LNCaP clone FGC (cell line): ENCODE measurements around the gene DNAAF6.

Experiments used
- DNase-seq: peaks from one replicate; pipeline ENCODE4 v3.0.0-alpha.2; 2011; ENCODE audit warnings: low read depth
- H3K4me3 ChIP-seq: 2 replicates; pipeline ENCODE4 v1.5.1; 2011; ENCODE audit warnings: mild to moderate bottlenecking, low read depth, low read length, control low read depth
- TF ChIP-seq, protein P1 (sequence below): IDR thresholded peaks from 2 replicates; pipeline ENCODE4 v1.5.1; 2012; ENCODE audit warnings: mild to moderate bottlenecking; ENCODE audit not compliant: control insufficient read depth, insufficient read depth; ENCODE audit errors: extremely low read depth

Gene DNAAF6

DNA sequence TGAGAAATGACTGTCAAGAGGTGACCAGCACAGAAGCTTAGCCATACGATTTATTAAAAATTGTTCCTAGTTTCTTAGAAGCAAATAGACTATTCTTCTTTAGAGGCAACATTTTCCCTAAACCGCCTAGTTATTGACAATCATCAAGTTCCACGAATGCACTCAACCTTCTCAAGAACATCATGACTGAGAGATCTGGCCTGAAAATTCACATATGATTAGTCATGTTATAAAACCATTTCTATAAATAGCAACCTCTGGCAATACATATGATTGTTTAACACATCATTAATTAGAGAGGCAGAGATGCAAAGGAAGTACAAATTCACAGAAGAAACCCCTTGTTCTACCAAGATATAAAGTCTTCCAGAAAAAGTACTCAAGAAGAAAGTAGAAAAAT is 6.9 kb upstream of the DNAAF6 start:
- no peak for DNase-seq
- no peak overlapping the region for H3K4me3 ChIP-seq
- TF ChIP-seq, protein P1, sequence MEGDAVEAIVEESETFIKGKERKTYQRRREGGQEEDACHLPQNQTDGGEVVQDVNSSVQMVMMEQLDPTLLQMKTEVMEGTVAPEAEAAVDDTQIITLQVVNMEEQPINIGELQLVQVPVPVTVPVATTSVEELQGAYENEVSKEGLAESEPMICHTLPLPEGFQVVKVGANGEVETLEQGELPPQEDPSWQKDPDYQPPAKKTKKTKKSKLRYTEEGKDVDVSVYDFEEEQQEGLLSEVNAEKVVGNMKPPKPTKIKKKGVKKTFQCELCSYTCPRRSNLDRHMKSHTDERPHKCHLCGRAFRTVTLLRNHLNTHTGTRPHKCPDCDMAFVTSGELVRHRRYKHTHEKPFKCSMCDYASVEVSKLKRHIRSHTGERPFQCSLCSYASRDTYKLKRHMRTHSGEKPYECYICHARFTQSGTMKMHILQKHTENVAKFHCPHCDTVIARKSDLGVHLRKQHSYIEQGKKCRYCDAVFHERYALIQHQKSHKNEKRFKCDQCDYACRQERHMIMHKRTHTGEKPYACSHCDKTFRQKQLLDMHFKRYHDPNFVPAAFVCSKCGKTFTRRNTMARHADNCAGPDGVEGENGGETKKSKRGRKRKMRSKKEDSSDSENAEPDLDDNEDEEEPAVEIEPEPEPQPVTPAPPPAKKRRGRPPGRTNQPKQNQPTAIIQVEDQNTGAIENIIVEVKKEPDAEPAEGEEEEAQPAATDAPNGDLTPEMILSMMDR: no peak

DNA sequence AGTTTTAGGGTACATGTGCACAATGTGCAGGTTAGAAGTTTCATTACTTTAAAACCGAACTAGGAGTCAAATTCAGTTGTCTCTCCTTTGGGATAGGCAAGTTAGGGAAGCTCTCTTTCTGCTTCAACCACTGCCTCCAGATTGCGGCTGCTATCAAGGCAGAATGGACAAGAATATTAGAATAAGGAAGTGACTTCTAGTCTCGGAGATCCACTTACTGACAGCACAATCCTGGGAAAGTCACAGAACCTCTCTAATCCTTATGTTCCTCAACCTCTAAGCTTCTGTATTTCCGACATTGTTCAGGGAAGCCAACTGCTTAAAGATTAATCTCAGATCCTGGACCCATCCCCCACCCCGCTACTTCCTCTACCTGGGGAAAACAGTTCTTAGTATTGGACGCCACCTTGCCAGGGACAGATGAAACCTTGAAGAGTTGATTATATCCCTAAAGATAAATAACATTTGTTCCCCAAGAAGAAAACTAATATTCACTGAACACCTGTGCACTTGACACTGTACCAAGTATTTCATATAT is 2.3 kb upstream of the DNAAF6 start:
- no peak overlapping the region for H3K4me3 ChIP-seq

DNA sequence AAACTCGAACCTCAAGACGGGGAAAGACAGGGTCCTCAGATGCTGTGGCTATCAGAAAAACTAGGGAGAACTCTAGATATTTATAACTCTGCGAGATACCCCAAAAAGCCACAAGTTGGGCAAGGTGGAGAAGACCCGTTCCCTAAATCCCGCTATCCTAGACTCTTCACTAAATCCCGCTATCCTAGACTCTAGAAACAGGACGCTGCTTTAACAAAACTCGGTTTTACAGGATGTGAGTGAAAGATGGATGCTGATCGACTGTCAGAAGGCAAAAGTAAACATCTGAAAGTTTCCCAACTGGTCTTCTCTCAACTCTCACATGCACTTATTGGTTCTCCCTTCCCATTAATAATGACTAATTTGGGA is 270 bp downstream of the DNAAF6 start:
- TF ChIP-seq, protein P1: no peak
- DNase-seq: no peak
- peak overlapping the region; percentile 76; the same call in 1 of the 2 replicates for H3K4me3 ChIP-seq

More for the DNA sequence above, 2.3 kb upstream of the DNAAF6 start:
- DNase-seq: no peak
- TF ChIP-seq, protein P1: no peak

DNA sequence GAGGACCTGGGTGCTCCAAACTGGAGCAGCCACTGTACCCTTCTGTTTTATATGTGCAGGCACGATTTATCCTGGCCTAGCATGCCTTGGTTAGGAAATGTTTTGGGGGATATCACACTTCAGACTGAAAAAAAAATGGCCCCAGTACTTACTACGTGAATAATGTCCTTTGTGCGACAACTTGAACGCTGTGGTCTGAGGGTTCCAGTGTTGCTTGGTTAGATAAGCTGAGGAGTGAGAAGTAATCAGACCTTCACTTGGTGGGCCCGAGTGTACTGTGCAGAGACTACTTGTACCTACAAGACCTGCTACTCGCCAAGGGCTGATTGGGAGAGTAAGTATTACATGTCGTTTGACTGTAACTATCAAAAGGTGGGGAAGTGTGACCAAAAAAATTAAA is 678 bp downstream of the DNAAF6 start:
- TF ChIP-seq, protein P1: no peak
- no peak for DNase-seq
- no peak overlapping the region for H3K4me3 ChIP-seq

DNA sequence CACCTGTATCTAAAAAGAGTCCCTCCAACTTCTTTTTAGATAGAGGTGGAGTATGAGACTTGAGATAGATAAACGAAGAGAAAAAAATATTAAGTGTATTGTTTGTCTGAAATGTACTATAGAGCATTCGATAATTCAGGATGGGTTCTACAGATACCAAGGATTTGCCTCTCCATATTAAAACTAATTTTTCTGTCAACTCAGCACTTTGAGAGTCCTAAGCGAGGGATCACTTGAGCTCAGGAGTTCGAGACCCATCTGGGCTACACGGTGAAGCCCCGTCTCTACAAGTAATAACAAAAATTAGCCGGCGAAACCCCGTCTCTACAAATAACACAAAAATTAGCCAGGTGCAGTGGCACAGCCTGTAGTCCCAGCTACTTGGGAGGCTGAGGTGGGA is 1.5 kb downstream of the DNAAF6 start:
- no peak for DNase-seq
- TF ChIP-seq, protein P1: no peak
- H3K4me3 ChIP-seq: no peak overlapping the region

DNA sequence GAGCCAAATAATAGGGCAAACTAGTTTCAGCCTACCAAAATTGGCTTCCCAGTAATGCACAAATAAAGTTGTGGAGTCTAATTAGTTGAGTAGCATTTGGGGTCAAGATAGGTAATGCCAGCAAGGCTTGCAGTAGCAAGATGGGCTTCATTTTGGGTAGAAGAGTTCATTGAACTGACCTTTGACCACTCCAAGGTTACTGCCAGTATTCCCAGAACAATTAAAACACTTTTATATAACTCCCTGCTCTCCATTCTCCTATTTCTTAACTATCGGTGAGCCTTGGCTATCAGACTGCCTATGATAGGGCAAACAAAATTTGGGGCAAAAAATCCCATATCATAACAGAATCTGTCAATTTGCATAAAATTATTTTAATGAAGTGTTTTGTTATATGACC is 7.1 kb downstream of the DNAAF6 start:
- H3K4me3 ChIP-seq: no peak overlapping the region
- DNase-seq: no peak
- TF ChIP-seq, protein P1: no peak

DNA sequence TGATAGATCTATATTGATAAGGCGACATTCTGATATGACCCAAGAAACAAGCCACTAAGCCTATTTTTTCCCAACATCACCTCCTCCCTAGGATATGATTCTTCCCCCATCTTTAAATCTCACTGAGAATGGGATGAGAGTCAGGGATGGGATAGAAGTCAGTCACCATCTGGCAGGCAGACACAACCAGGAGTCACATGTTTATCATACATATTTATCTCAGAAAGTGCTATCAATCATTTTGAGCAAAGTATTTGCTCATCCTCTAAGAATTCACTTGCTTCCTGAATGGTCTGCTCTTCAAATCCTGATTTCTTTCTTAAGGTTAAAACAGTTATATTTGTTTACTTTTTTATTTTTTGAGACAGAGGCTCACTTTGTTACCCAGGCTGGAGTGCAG is 20.3 kb downstream of the DNAAF6 start:
- TF ChIP-seq, protein P1: no peak
- no peak overlapping the region for H3K4me3 ChIP-seq
- no peak for DNase-seq
